Right cardiac atrium (tissue), 5 donors: ENCODE data around the gene NUP205. TPM values are rescaled to one million over a fixed set of nuclear protein-coding genes. Genes with fewer than 3 reads are reported as not detected.
"Not testable (repeated sequence)": the region's sequence is repeated elsewhere in the genome, so short reads cannot be mapped to it uniquely, and the experiment has no call there.

Source experiments
- ATAC-seq, 2 donors: fragments of 200-7000 bp; cut with Tn5 transposase; one replicate each; pipeline versions ENCODE4 v1.8.0 to v1.9.1; 2020; ENCODE audit warnings: moderate library complexity in 2 of 2, mild to moderate bottlenecking in 1 of 2
- DNase-seq, 3 donors: peaks; one replicate each; pipeline ENCODE4 v3.0.0-alpha.2; 2020
- H3K27ac ChIP-seq: one replicate; pipeline ENCODE4 v1.5.1; 2013; ENCODE audit warnings: mild to moderate bottlenecking, low read length, control low read depth, moderate library complexity
- H3K27me3 ChIP-seq: one replicate; pipeline ENCODE4 v1.6.1; 2013; ENCODE audit not compliant: control insufficient read depth, insufficient read depth
- H3K4me1 ChIP-seq: one replicate; pipeline ENCODE4 v1.6.1; 2013; ENCODE audit warnings: low read length; ENCODE audit not compliant: control insufficient read depth, insufficient read depth
- H3K4me3 ChIP-seq: one replicate; pipeline ENCODE4 v1.5.1; 2013; ENCODE audit warnings: low read length, control low read depth
- H3K9me3 ChIP-seq: one replicate; pipeline ENCODE4 v1.6.1; 2013; ENCODE audit warnings: low read length; ENCODE audit not compliant: control insufficient read depth
- WGBS: extraction: QIAGEN DNeasy Blood & Tissue Kit; methylation state at CpG from one replicate; pipeline ENCODE4 v1.1.7; 2013; 5-methylcytosine and 5-hydroxymethylcytosine counted together
- intact Hi-C, 4 donors: fragments of 100-400 bp; cut with DNase I; formaldehyde crosslinking; loops; one replicate each; pipeline versions ENCODE4 v1.11.0 to v1.14.0; 2022 to 2023
- polyA plus RNA-seq: library from polyadenylated mRNA; stranded (reverse); fragments of 200-250 nt; gene quantifications from one replicate; pipeline ENCODE4 v1.2.3, GENCODE V29; 2013
- total RNA-seq, 4 donors: library from RNA; stranded (reverse); fragmentation: NEBNext Ultra II Directional; extraction: Animal tissue kit (Norgen Biotek cat#: 25700); gene quantifications; one replicate each; pipeline ENCODE4 v1.2.1, GENCODE V29; 2021
- donor health status: healthy with polysubstance abuse.
- donor health status: DM: no; HTN: yes; CAD: no.
- donor health status: DM: no; HTN: no; CAD: no.
- donor health status: DM: no; HTN: yes; CAD: no; lungs with severe emphysema.
- donor health status: DM: yes; HTN: yes; CAD: no.

Gene NUP205
- total and polyA plus RNA-seq, 5 donors: 12.2 to 22.1 (median 17.9) TPM

DNA sequence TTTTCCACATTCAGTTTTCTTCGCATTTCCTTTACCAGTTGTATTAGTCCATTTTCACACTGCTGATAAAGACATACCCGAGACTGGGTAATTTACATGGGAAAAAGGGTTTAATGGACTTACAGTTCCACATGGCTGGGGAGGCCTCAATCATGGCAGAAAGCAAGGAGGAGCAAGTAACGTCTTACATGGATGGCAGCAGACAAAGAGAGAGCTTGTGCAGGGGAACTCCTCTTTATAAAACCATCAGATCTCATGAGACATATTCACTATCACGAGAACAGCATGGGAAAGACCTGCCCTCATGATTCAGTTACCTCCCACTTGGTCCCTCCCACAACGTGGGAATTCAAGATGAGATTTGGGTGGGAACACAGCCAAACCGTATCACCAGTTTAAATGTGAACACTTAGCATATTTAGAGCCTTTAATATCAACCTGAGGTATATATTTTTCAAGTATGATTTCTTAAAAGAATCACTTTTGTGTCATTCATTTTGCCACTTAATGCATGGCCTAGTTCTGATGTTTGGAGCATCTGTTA, 111.2 kb downstream of the NUP205 start:
- not testable (repeated sequence) for H3K4me1 ChIP-seq

DNA sequence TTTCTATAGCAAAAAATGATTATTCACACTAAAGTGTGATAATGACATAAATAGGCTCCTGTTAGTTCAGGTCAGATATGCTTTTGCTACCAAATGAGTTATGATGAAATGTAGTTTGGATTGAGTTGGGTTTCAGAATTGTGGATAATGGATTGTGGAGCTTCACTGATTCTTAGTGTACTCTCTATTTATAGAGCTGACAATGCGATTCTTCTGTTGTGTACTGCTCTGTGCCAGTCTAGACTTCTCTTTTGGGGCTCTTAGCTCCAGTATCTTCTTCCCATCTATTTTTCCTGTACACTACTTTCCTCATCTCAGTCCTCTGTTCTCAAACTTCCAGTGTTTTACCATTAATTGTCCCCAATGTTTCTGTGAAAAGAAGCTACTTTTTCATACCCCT, 112.1 kb downstream of the NUP205 start:
- H3K27ac ChIP-seq: no peak overlapping the region
- ATAC-seq (no peak), DNase-seq (no peak)
- no peaks in the 10 kb centered on the region for H3K9me3 ChIP-seq
- no peak overlapping the region for H3K4me3 ChIP-seq
- H3K4me1 ChIP-seq: peaks cover 4% of the 10 kb centered on the region
- 61% methylated on average over 1 of the region's 1 CpG for WGBS
- no peaks in the 10 kb centered on the region for H3K27me3 ChIP-seq
- intact Hi-C loops: loop anchor here (5.0 to 10.0 kb wide), 5 partner anchors 75 to 335 kb away; partner anchors contain the start of genes FAM180A (in 1 of the 4) and MTPN (in 1 of the 4)

More for the DNA sequence above, 111.2 kb downstream of the NUP205 start:
- DNase-seq, H3K4me3 ChIP-seq, H3K27me3 ChIP-seq, H3K9me3 ChIP-seq, ATAC-seq, H3K27ac ChIP-seq: not testable (repeated sequence)
- intact Hi-C loops: loop anchor here in 1 of 4 donors (10.0 kb wide), 2 partner anchors 306 to 336 kb away; partner anchors contain the start of gene MTPN
- 63% methylated on average over 6 of the region's 6 CpGs for WGBS

DNA sequence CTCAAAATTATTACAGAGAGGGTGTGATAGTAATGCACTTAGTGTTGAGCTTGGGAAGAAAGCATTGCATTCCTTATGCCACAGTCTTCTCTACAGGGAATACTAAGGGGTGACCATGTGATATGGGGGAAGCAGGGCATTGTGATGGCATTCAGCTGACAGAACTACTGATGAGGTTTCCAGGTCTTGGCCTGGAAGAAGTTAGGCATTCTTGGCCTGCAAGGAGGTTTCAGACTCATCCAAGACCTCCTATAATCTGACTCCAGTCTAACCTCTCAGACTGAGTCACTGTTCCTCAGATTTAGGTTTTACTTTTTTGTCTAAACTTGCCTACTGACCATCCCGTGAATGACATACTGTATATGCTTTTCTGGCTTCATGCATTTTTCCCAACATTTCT, 112.5 kb downstream of the NUP205 start:
- WGBS: 41% methylated on average over 1 of the region's 1 CpG
- Histone ChIP-seq H3K4me3 (no peak overlapping the region), H3K9me3 (no peaks in the 10 kb centered on the region), H3K27ac (no peak overlapping the region), H3K4me1 (peaks cover 4% of the 10 kb centered on the region), H3K27me3 (no peaks in the 10 kb centered on the region)
- no peak for DNase-seq
- intact Hi-C loops: loop anchor here in 3 of 4 donors (5.0 to 10.0 kb wide), 4 partner anchors 75 to 335 kb away; partner anchors contain the start of gene FAM180A (in 1 of the 3)
- no peak for ATAC-seq

DNA sequence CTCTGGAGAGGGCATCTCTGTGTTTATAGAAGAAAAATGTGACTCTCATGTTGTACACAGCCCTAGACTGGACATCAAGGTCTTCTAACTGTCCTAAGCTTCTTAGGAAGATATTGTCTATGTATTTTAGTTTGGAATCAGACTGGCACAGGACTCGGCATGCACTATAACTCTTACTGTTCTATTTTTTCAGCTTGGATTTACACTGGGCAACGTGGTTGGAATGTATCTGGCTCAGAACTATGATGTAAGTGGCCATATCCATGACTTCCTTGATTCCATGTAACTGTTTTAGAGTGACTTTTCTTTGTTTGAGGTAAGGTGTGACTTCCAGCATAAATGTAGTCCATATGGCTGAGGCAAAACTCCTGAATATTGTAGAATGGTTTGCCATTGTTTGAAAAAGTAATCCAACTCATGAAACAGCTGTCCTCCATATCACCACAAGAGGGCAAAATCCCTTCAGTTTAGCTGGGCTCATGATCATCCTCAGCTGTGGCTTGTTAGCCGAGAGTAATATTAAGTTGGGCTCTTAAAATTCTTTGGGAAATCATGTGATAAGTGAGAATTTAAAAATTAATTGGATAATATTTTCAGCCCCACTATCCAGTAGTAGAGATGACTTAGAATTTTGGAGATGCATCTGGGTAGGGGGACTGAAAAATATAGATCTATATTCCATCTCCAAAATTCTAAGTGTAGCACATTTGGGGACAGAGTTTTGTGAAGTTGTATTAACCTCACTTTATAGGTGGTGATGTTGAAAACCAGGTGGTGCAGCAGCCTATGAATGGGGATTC, 115.0 kb downstream of the NUP205 start:
- H3K4me3 ChIP-seq: no peak overlapping the region
- no peak overlapping the region for H3K27ac ChIP-seq

DNA sequence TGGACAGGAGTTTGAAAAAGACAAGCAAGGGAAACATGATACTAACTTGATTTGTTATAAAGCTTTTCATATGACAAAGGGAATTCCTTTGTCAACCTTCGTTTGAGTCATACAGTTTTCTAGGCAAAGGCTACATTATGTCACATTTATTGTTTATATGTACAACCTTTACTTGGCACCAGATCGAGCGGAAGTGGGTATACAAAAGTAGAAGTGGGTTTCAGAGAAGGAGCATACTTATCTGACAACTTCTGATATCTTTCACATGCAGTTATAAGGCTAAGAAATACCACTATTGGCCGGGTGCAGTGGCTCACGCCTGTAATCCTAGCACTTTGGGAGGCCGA, 115.6 kb downstream of the NUP205 start:
- Histone ChIP-seq H3K27me3 (no peaks in the 10 kb centered on the region), H3K9me3 (no peaks in the 10 kb centered on the region), H3K27ac (no peak overlapping the region), H3K4me1 (peaks cover 4% of the 10 kb centered on the region), H3K4me3 (no peak overlapping the region)
- intact Hi-C loops: loop anchor here in 3 of 4 donors (2.0 to 10.0 kb wide), 5 partner anchors 71 to 331 kb away; partner anchors contain the start of gene FAM180A (in 1 of the 3)
- ATAC-seq (no peak), DNase-seq (no peak)
- 59% methylated on average over 6 of the region's 6 CpGs for WGBS

More for the DNA sequence above, 115.0 kb downstream of the NUP205 start:
- WGBS: 49% methylated on average over 3 of the region's 3 CpGs
- DNase-seq: no peak
- ATAC-seq: peak; percentile 78 to 82
- Histone ChIP-seq H3K9me3 (no peaks in the 10 kb centered on the region), H3K4me1 (peaks cover 4% of the 10 kb centered on the region), H3K27me3 (no peaks in the 10 kb centered on the region)
- intact Hi-C loops: loop anchor here in 3 of 4 donors (2.0 to 10.0 kb wide), 5 partner anchors 72 to 332 kb away; partner anchors contain the start of gene FAM180A (in 1 of the 3)

DNA sequence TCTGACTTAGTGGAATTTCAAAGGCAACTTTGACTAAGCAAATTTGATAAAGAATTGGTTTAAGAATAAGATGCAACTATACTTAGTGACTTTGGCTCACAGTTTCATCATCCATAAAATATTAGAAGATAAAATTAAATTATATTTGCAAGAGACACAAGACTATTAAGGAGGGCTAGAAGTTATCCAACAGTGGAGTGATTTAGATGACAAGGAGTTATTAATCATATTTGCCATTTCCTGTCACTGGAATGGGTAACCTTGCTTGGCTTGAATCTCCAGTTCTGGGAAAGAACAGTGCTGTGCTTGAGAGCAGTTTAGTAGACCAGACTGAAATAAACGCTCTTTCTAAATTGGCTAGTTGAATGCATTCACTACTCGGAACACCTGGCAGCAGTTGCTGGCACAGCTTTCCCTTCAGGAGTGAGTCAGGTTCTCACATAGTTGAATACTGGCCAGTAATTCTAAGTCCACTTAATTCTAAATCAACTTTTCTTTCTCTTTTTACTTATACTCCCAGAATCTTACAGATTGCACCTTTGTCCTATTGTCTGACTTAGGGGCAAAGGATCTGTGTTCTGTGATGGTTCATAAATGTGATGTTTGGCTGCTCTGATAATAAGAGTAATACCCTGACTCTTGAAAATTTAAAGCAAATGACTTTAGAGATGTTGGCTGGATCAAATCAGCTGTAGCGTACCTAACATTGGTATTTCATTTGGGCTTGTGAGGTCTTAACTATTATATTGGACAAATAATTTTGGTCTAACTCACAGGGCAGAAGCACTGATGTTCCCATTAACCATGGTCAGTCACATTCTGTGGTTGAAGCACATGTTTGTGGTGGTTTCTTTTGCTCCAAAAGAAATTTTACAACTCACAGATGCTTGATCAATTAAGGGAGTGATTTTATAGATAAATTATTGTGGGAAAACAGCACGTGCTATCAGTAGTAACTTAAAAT, 121.2 kb downstream of the NUP205 start:
- no peak overlapping the region for H3K27ac ChIP-seq
- peaks cover 9% of the 10 kb centered on the region for H3K4me1 ChIP-seq
- DNase-seq: peak in 1 of 3 donors; percentile 58
- ATAC-seq: no peak
- no peaks in the 10 kb centered on the region for H3K9me3 ChIP-seq
- intact Hi-C loops: loop anchor here in 3 of 4 donors (10.0 kb wide), 3 partner anchors 66 to 326 kb away; partner anchors contain the start of gene FAM180A (in 1 of the 3)
- no peak overlapping the region for H3K4me3 ChIP-seq
- 71% methylated on average over 4 of the region's 4 CpGs for WGBS
- H3K27me3 ChIP-seq: no peaks in the 10 kb centered on the region

DNA sequence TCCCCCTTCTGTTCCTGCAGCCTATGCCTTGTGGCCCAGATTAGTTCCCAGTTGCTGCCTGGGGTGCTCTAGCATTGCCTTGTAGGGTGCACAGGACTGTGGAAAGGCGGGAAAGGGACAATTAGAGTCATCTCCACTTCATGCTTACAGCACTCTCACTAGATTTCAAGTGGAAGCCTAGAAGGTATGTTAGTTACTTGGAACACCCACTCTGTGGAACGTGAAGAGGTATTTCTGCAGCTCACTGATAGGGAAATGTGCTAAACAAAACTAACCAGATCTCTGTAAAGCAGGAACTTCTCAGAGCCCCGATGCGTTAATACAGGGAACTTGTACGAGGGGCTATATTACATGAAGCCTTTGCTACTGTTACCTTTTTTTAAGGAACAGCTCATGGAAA, 124.0 kb downstream of the NUP205 start:
- H3K27ac ChIP-seq: peak overlapping the region; percentile 18
- DNase-seq: no peak
- ATAC-seq: peak; percentile 15 to 39
- intact Hi-C loops: loop anchor here in 1 of 4 donors (10.0 kb wide), 1 partner anchor 113 kb away; no protein-coding TSS in a partner anchor
- no peaks in the 10 kb centered on the region for H3K9me3 ChIP-seq
- WGBS: 58% methylated on average over 5 of the region's 5 CpGs
- H3K27me3 ChIP-seq: no peaks in the 10 kb centered on the region
- peaks cover 13% of the 10 kb centered on the region for H3K4me1 ChIP-seq
- no peak overlapping the region for H3K4me3 ChIP-seq

DNA sequence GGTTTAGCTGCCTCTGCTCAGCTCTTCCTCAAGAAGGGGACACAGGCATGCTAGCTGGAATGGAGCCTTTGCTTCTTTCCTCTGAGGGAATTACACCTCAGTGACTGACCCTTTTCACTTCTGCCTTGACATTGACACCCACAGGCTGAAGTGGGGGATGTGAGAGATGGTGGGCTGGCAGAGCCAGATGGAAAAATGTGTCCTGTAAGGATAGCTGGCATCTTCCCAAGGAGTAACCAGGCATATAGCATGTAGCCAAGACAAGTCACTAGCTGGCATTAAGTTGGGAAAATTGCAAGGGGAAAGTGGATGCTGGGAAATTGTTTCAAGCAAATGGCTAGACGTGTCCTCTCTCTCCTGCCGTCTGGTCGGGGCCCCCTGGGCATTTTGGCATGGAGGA, 124.5 kb downstream of the NUP205 start:
- ATAC-seq: peak in 1 of 2 donors; percentile 31
- Histone ChIP-seq H3K4me1 (peaks cover 13% of the 10 kb centered on the region), H3K27me3 (no peaks in the 10 kb centered on the region), H3K4me3 (no peak overlapping the region), H3K9me3 (no peaks in the 10 kb centered on the region), H3K27ac (peak overlapping the region; percentile 18)
- 67% methylated on average over 3 of the region's 3 CpGs for WGBS
- no peak for DNase-seq
- intact Hi-C loops: loop anchor here in 1 of 4 donors (10.0 kb wide), 1 partner anchor 113 kb away; no protein-coding TSS in a partner anchor

DNA sequence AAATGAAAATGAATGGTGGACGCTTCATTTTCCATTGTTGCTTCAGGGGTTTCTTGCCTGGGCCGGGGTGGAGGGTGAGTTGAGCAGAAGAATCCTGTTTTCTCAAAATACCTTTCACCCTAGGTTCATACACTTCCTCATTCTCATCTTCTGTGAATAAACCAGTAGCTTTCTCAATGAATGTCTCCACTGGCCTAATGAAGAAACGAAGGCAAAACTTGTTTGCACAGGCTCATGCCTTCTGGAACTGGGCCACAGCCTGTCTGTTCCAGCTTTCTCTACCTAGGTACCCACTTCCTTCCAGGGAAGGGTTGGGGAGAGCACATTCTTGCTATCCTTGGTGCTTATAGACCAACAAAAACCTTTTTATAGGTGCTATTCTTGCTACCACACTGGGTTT, 125.9 kb downstream of the NUP205 start:
- no peak overlapping the region for H3K4me3 ChIP-seq
- H3K27me3 ChIP-seq: no peaks in the 10 kb centered on the region
- no peak for ATAC-seq
- 86% methylated on average over 3 of the region's 3 CpGs for WGBS
- no peak for DNase-seq
- H3K27ac ChIP-seq: no peak overlapping the region
- H3K4me1 ChIP-seq: peaks cover 13% of the 10 kb centered on the region
- no peaks in the 10 kb centered on the region for H3K9me3 ChIP-seq
- intact Hi-C loops: loop anchor here in 1 of 4 donors (10.0 kb wide), 1 partner anchor 111 kb away; no protein-coding TSS in a partner anchor

DNA sequence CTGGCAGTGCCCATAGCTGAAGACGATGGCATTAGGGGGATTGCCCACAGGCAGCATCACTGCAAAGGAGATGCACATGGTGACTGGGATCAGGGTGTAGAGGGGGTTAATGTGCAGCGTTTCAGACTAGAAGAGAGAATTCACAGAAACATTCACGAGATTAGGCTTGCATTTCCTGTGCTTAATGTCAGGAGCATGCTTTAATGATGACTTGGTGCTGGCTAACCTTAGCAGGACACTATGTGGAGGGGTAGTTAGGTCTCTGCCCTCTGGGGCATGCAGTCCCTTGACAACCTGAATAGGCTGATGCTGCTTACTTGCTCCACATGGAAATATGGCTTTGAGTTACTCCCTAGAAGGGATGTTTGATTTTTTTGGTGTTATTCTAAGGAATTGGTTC, 126.4 kb downstream of the NUP205 start:
- H3K27ac ChIP-seq: no peak overlapping the region
- intact Hi-C loops: loop anchor here in 1 of 4 donors (10.0 kb wide), 1 partner anchor 111 kb away; no protein-coding TSS in a partner anchor
- peaks cover 13% of the 10 kb centered on the region for H3K4me1 ChIP-seq
- 31% methylated on average over 3 of the region's 3 CpGs for WGBS
- no peak for DNase-seq
- peak in 1 of 2 donors; percentile 25 for ATAC-seq
- H3K27me3 ChIP-seq: no peaks in the 10 kb centered on the region
- H3K9me3 ChIP-seq: no peaks in the 10 kb centered on the region
- H3K4me3 ChIP-seq: no peak overlapping the region
